ENCODE measurements around the gene VILL. TPM values are rescaled to one million over a fixed set of nuclear protein-coding genes. Genes with fewer than 3 reads are reported as not detected.

The VILL gene
- total RNA-seq, 4 donors from 2014 or later, result 5.5 to 13.0 (median 9.5) TPM

DNA sequence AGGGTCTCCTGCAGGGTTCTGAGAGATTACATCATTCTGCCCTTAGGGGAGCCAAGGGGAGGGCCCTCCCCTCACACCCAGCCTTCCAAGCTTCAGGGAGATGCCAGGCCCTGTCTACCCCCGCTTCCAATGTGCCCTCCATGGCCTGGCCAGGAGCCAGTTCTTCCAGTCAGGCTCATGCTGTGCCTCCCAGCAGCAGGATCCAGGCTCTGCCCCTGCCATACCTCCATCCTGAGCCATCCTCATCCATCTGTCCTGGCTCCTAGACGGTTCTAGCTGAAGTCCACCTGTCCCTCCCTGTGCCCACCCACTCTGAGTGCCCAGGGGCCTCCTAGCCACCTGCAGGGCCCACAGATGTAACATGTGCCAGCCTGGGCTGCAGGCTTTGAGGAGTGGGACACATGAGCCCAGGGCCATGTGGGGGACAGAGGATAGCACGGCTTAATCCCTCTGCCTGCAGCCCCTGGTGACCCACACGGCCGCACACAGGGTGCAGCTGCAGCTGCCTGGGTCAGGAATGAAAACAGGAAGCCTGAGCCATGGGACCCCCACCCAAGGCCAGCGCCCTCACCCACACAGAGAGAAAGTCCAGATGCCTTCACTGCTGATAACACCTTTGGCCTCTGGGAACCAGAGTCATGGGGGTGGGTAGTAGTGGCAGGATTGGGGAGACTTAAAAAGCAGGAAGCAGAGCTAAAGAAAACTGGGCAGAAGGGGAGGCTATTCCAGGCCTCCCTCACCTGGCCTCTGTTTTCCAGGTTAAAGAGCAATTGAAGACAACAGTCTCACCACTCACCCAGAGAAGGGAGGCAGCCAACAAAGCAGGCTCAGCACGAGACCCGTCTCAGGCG lies 27.1 kb downstream of the VILL start:
- H3K4me1 ChIP-seq, result no peaks in the 10 kb centered on the region
- intact Hi-C loops (cut with DNase I), result no loop called here
- 84% methylated on average over 6 to 8 of the region's 9 CpGs for WGBS, 2 donors

GRCh38 chr3:38018296-38019266 lies 28.0 kb downstream of the VILL start:
- Histone ChIP-seq H3K4me1 (peaks cover under 1 to 3% of the 10 kb centered on the region in 2 donors), H3K27ac (no peak overlapping the region), H3K9me3 (no peaks in the 10 kb centered on the region), H3K36me3 (peaks cover 17 to 24% of the 10 kb centered on the region in 2 donors), H3K4me3 (replicated peaks in 1 of 3) (no peak overlapping the region), H3K27me3 (no peaks in the 10 kb centered on the region)
- no peak for TF ChIP-seq POLR2A (IDR thresholded peaks at IDR 0.05)
- TF ChIP-seq, protein P1, sequence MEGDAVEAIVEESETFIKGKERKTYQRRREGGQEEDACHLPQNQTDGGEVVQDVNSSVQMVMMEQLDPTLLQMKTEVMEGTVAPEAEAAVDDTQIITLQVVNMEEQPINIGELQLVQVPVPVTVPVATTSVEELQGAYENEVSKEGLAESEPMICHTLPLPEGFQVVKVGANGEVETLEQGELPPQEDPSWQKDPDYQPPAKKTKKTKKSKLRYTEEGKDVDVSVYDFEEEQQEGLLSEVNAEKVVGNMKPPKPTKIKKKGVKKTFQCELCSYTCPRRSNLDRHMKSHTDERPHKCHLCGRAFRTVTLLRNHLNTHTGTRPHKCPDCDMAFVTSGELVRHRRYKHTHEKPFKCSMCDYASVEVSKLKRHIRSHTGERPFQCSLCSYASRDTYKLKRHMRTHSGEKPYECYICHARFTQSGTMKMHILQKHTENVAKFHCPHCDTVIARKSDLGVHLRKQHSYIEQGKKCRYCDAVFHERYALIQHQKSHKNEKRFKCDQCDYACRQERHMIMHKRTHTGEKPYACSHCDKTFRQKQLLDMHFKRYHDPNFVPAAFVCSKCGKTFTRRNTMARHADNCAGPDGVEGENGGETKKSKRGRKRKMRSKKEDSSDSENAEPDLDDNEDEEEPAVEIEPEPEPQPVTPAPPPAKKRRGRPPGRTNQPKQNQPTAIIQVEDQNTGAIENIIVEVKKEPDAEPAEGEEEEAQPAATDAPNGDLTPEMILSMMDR (IDR thresholded peaks at IDR 0.05), result no peak
- 90 to 95% methylated on average over 12 to 13 of the region's 13 CpGs for WGBS, 2 donors
- DNase-seq, result no peak
- intact Hi-C loops (cut with DNase I), result no loop called here

More for the DNA sequence above, 27.1 kb downstream of the VILL start:
- H3K27me3 ChIP-seq, result no peaks in the 10 kb centered on the region
- H3K4me3 ChIP-seq (replicated peaks in 1 of 3), result no peak overlapping the region
- no peaks in the 10 kb centered on the region for H3K9me3 ChIP-seq
- peaks cover 17 to 24% of the 10 kb centered on the region in 2 donors for H3K36me3 ChIP-seq
- TF ChIP-seq, protein P1 (IDR thresholded peaks at IDR 0.05), result no peak
- TF ChIP-seq POLR2A (IDR thresholded peaks at IDR 0.05), result no peak
- no peak overlapping the region for H3K27ac ChIP-seq
- DNase-seq, result no peak

- DNase-seq, result no peak
- TF ChIP-seq, protein P1 (IDR thresholded peaks at IDR 0.05), result no peak
- no peak for TF ChIP-seq POLR2A (IDR thresholded peaks at IDR 0.05)
- Histone ChIP-seq H3K27ac (no peak overlapping the region), H3K9me3 (no peaks in the 10 kb centered on the region), H3K4me1 (peaks cover 5 to 6% of the 10 kb centered on the region in 2 donors), H3K27me3 (no peaks in the 10 kb centered on the region), H3K4me3 (replicated peaks in 1 of 3) (no peak overlapping the region), H3K36me3 (peaks cover 17 to 24% of the 10 kb centered on the region in 2 donors)
- WGBS, 2 donors, result 80 to 83% methylated on average over 10 of the region's 10 CpGs
- intact Hi-C loops (cut with DNase I), result no loop called here
Observed at GRCh38 chr3:38019658-38020341, 29.2 kb downstream of the VILL start.

GRCh38 chr3:38020342-38020726 lies 29.7 kb downstream of the VILL start:
- H3K36me3 ChIP-seq, result peaks cover 15 to 21% of the 10 kb centered on the region in 2 donors
- no peak overlapping the region for H3K27ac ChIP-seq
- 84 to 90% methylated on average over 3 of the region's 3 CpGs for WGBS, 2 donors
- intact Hi-C loops (cut with DNase I), result no loop called here
- TF ChIP-seq, protein P1 (IDR thresholded peaks at IDR 0.05), result no peak
- no peak for TF ChIP-seq POLR2A (IDR thresholded peaks at IDR 0.05)
- no peak for DNase-seq
- no peaks in the 10 kb centered on the region for H3K9me3 ChIP-seq
- H3K27me3 ChIP-seq, result no peaks in the 10 kb centered on the region
- H3K4me1 ChIP-seq, result peaks cover 8% of the 10 kb centered on the region in 2 donors
- H3K4me3 ChIP-seq (replicated peaks in 1 of 3), result no peak overlapping the region
